NCI-H146 (cell line): ENCODE results near the gene GMPR.
A peak's percentile ranks its signal among the peaks of the same experiment; 100 is the strongest.
"Not testable (repeated sequence)": the region's sequence is repeated elsewhere in the genome, so short reads cannot be mapped to it uniquely, and the experiment has no call there.

ENCODE experiments used
- DNase-seq: peaks from one replicate; lab custom pipeline; 2025; lab: John Stamatoyannopoulos, UW

GMPR gene

GRCh38 chr6:16248271-16248853 lies 10.0 kb downstream of the GMPR start:
- no peak for DNase-seq

- peak; percentile 74 for DNase-seq
Observed at GRCh38 chr6:16249971-16250370, 11.6 kb downstream of the GMPR start.

- no peak for DNase-seq
Observed at GRCh38 chr6:16251706-16252105, 13.3 kb downstream of the GMPR start.

GRCh38 chr6:16252686-16253299 lies 14.4 kb downstream of the GMPR start:
- no peak for DNase-seq

- no peak for DNase-seq
Observed at GRCh38 chr6:16253399-16254144, 15.2 kb downstream of the GMPR start.

- no peak for DNase-seq
Observed at GRCh38 chr6:16254535-16254934, 16.1 kb downstream of the GMPR start.

- DNase-seq = peak; percentile 25
Observed at GRCh38 chr6:16256781-16257180, 18.4 kb downstream of the GMPR start.

GRCh38 chr6:16257999-16258708 lies 19.8 kb downstream of the GMPR start:
- no peak for DNase-seq

GRCh38 chr6:16258709-16259075 lies 20.3 kb downstream of the GMPR start:
- no peak for DNase-seq

GRCh38 chr6:16259604-16260003 lies 21.2 kb downstream of the GMPR start:
- DNase-seq = not testable (repeated sequence)

GRCh38 chr6:16260602-16261001 lies 22.2 kb downstream of the GMPR start:
- not testable (repeated sequence) for DNase-seq

GRCh38 chr6:16262773-16263172 lies 24.4 kb downstream of the GMPR start:
- not testable (repeated sequence) for DNase-seq

- DNase-seq = not testable (repeated sequence)
Observed at GRCh38 chr6:16263464-16264099, 25.2 kb downstream of the GMPR start.

GRCh38 chr6:16264785-16265184 lies 26.4 kb downstream of the GMPR start:
- no peak for DNase-seq

GRCh38 chr6:16265351-16266341 lies 27.3 kb downstream of the GMPR start:
- DNase-seq = no peak

GRCh38 chr6:16267428-16268263 lies 29.3 kb downstream of the GMPR start:
- no peak for DNase-seq

GRCh38 chr6:16269442-16270070 lies 31.2 kb downstream of the GMPR start:
- DNase-seq = not testable (repeated sequence)

GRCh38 chr6:16270178-16270794 lies 31.9 kb downstream of the GMPR start:
- no peak for DNase-seq

GRCh38 chr6:16271428-16271827 lies 33.0 kb downstream of the GMPR start:
- no peak for DNase-seq
